MM.1S (cell line): ENCODE measurements around the gene MAD1L1.

Experiments
- DNase-seq: peaks from one replicate; pipeline ENCODE4 v3.0.0-alpha.2; 2015
- H2AFZ ChIP-seq: fragments of 300-600 bp; sonication (generic); 2 replicates; pipeline ENCODE4 v1.6.0; 2016; ENCODE audit warnings: antibody characterized with exemption, low read length
- H3F3A ChIP-seq: fragments of 300-600 bp; sonication (generic); 2 replicates; pipeline ENCODE4 v1.6.1; 2016; ENCODE audit warnings: mild to moderate bottlenecking, antibody characterized with exemption, low read length, moderate library complexity, mixed read lengths; ENCODE audit not compliant: insufficient read depth
- H3K27ac ChIP-seq: fragments of 300-600 bp; sonication (generic); 2 replicates; pipeline ENCODE4 v1.5.1; 2016; ENCODE audit warnings: mild to moderate bottlenecking, low read length
- H3K27me3 ChIP-seq: fragments of 300-600 bp; sonication (generic); replicated peaks from 2 replicates; pipeline ENCODE4 v1.6.0; 2016; ENCODE audit warnings: low read length; ENCODE audit not compliant: insufficient read depth
- H3K36me3 ChIP-seq: fragments of 300-600 bp; sonication (generic); replicated peaks from 2 replicates; pipeline ENCODE4 v1.6.1; 2016; ENCODE audit warnings: mild to moderate bottlenecking, low read length, mixed read lengths; ENCODE audit not compliant: insufficient read depth
- H3K4me1 ChIP-seq: fragments of 300-600 bp; sonication (generic); 2 replicates; pipeline ENCODE4 v1.6.1; 2016; ENCODE audit warnings: low read length, mixed read lengths
- H3K4me2 ChIP-seq: fragments of 300-600 bp; sonication (generic); 2 replicates; pipeline ENCODE4 v1.6.0; 2016; ENCODE audit warnings: low read depth, low read length
- H3K4me3 ChIP-seq: fragments of 300-600 bp; sonication (generic); 2 replicates; pipeline ENCODE4 v1.5.1; 2016; ENCODE audit warnings: low read length, mixed read lengths
- H3K79me2 ChIP-seq: fragments of 300-600 bp; sonication (generic); 2 replicates; pipeline ENCODE4 v1.6.1; 2016; ENCODE audit warnings: mixed run types, low read length, mixed read lengths
- H3K9ac ChIP-seq: fragments of 300-600 bp; sonication (generic); 2 replicates; pipeline ENCODE4 v1.6.1; 2016; ENCODE audit warnings: low read length, mixed read lengths
- H3K9me2 ChIP-seq: fragments of 300-600 bp; sonication (generic); replicated peaks from 2 replicates; pipeline ENCODE4 v1.6.1; 2016; ENCODE audit warnings: mild to moderate bottlenecking, low read length, mixed read lengths; ENCODE audit not compliant: insufficient read depth
- H3K9me3 ChIP-seq: fragments of 300-600 bp; sonication (generic); replicated peaks from 2 replicates; pipeline ENCODE4 v1.6.1; 2016; ENCODE audit warnings: mild to moderate bottlenecking, low read length, mixed read lengths; ENCODE audit not compliant: insufficient read depth
- H4K20me1 ChIP-seq: fragments of 300-600 bp; sonication (generic); 2 replicates; pipeline ENCODE4 v1.6.1; 2016; ENCODE audit warnings: mild to moderate bottlenecking, low read length, moderate library complexity, mixed read lengths; ENCODE audit not compliant: insufficient read depth
- EZH2 ChIP-seq: fragments of 300-600 bp; sonication (generic); optimal IDR thresholded peaks from 2 replicates; pipeline ENCODE3; 2017; ENCODE audit warnings: low read depth, mild to moderate bottlenecking, antibody characterized with exemption, low read length, mixed read lengths
- EZH2phosphoT487 ChIP-seq: fragments of 300-600 bp; sonication (generic); IDR thresholded peaks from 2 replicates; pipeline ENCODE4 v1.6.1; 2018; ENCODE audit warnings: antibody characterized with exemption, low read length
- TF ChIP-seq, protein P1 (sequence below): fragments of 300-600 bp; sonication (generic); IDR thresholded peaks from 2 replicates; pipeline ENCODE4 v1.5.1; 2016; ENCODE audit warnings: antibody characterized with exemption, low read length, mixed read lengths

Gene MAD1L1

DNA sequence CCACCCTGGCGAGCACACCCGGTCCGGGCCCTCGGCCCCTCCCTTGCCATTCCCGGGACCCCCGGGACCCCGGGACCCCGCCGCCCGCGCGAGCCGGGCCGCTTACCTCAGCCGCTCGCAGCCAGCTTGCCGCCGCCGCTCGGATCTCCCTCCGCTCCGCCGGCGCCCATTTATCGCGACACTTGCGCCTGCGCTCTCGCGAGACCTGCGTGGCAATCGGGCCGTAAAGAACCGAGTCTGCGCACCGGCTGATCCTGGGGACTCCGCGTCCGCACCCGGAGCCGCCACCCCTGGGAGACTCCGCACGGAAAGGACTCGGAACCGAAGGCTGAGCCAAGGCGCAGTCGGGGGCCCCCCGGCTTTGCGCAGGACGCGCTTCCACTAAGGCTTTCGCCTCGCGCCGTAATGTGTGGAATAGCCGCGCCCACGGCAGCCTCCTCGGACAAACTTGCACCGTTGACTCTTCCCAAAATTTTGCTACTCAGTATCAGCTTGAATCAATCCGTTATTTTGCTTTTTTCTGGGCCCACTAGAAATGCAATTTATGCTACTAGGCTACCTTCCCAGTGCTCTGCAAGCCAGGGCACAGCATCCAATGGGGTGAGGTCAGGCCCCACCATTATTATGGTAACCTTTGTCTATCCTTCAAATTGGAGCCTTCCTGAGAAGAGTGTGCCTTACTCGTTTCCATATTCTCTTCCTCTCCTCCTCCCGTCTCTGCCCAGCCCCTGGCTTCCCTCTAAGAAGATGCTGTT is at the start of gene MAD1L1:
MAD1L1 (minus strand) TSS at position 180 of the 755 bp plus-strand sequence. CDS start 2,812 bp downstream, outside the sequence.
- Histone ChIP-seq H3K27me3 (no peaks in the 10 kb centered on the region), H3K9me3 (no peaks in the 10 kb centered on the region), H3K4me2 (peak within 1 kb of the TSS; percentile 75), H2AFZ (peak within 1 kb of the TSS; percentile 92), H3F3A (peaks cover 15% of the 10 kb centered on the region), H3K79me2 (peaks cover 38% of the 10 kb centered on the region), H3K27ac (no peak within 1 kb of the TSS), H3K4me1 (0 out of 2 replicates have a peak, but pooled peaks cover 4% of the 10 kb centered on the region), H3K9ac (peak within 1 kb of the TSS; percentile 90), H3K4me3 (peak within 1 kb of the TSS; percentile 80), H3K9me2 (no peaks in the 10 kb centered on the region), H4K20me1 (no peaks in the 10 kb centered on the region), H3K36me3 (no peaks in the 10 kb centered on the region; the same call in none of the 2 replicates)
- TF ChIP-seq, protein P1, sequence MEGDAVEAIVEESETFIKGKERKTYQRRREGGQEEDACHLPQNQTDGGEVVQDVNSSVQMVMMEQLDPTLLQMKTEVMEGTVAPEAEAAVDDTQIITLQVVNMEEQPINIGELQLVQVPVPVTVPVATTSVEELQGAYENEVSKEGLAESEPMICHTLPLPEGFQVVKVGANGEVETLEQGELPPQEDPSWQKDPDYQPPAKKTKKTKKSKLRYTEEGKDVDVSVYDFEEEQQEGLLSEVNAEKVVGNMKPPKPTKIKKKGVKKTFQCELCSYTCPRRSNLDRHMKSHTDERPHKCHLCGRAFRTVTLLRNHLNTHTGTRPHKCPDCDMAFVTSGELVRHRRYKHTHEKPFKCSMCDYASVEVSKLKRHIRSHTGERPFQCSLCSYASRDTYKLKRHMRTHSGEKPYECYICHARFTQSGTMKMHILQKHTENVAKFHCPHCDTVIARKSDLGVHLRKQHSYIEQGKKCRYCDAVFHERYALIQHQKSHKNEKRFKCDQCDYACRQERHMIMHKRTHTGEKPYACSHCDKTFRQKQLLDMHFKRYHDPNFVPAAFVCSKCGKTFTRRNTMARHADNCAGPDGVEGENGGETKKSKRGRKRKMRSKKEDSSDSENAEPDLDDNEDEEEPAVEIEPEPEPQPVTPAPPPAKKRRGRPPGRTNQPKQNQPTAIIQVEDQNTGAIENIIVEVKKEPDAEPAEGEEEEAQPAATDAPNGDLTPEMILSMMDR = no peak
- TF ChIP-seq EZH2 = no peak
- TF ChIP-seq EZH2phosphoT487 = no peak
- DNase-seq = peak; percentile 90

DNA sequence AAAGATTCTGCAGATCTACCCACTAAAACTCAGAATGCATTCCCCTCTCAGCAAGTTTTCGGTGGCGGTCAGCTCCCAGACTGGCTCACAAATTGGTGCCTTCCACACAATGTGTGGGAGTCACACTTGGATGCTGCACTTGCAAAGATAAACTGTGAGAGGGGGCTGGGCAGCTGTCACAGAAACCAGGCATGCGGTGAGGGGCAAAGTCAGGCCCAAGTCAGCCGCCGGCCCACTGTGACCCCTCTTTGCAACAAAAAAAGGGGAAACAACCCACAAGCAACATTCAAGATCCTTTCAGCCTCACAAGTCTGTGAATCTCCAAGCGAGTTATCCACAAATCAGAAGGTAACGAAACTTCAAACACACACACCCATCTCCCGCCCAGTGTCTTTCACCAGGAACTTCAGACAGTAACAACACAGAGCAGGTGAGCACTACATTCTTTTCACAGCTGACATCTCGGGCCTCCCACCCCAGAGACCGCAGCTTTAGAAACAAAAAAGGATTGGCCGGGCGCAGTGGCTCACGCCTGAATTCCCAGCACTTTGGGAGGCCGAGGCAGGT is 49.5 kb upstream of the MAD1L1 start:
- H3K9ac ChIP-seq = no peak overlapping the region
- no peaks in the 10 kb centered on the region for H3K27me3 ChIP-seq
- H2AFZ ChIP-seq = no peak overlapping the region
- no peak overlapping the region for H3K27ac ChIP-seq
- H3K9me3 ChIP-seq = no peaks in the 10 kb centered on the region
- H3K4me2 ChIP-seq = no peak overlapping the region
- no peaks in the 10 kb centered on the region for H3K4me1 ChIP-seq
- no peaks in the 10 kb centered on the region for H3K36me3 ChIP-seq
- no peak for TF ChIP-seq EZH2phosphoT487
- TF ChIP-seq, protein P1 = no peak
- no peak for TF ChIP-seq EZH2
- H3K79me2 ChIP-seq = 0 out of 2 replicates have a peak, but pooled peaks cover 2% of the 10 kb centered on the region
- DNase-seq = no peak
- no peaks in the 10 kb centered on the region for H3F3A ChIP-seq
- H4K20me1 ChIP-seq = no peaks in the 10 kb centered on the region
- H3K4me3 ChIP-seq = no peak overlapping the region
- no peaks in the 10 kb centered on the region for H3K9me2 ChIP-seq

DNA sequence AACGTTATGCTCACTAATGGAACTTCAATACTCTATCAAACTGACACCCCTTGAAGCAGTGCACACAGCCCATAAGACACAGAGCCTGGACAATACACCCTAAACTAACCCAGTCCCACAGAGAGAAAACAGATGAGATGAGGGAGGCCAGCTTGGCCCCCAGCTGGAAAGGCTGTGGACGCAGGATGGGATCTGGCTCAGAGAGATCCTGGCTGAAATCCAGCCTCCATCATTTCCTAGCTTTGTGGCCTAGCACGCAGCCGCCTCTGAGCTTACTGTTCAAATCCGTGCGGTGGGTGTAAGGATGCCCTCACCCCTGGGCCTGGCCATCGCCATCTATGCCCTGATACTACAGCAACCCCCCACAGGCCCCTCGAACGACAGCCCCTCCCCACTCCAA is 48.8 kb upstream of the MAD1L1 start:
- Histone ChIP-seq H3K9ac (no peak overlapping the region), H3K9me3 (no peaks in the 10 kb centered on the region), H4K20me1 (no peaks in the 10 kb centered on the region), H3K79me2 (0 out of 2 replicates have a peak, but pooled peaks cover 2% of the 10 kb centered on the region), H2AFZ (no peak overlapping the region), H3K9me2 (no peaks in the 10 kb centered on the region), H3K4me3 (no peak overlapping the region), H3K27me3 (no peaks in the 10 kb centered on the region), H3K4me2 (no peak overlapping the region), H3K27ac (no peak overlapping the region), H3K36me3 (no peaks in the 10 kb centered on the region), H3F3A (no peaks in the 10 kb centered on the region), H3K4me1 (no peaks in the 10 kb centered on the region)
- no peak for DNase-seq
- TF ChIP-seq EZH2 (no peak), EZH2phosphoT487 (no peak)
- TF ChIP-seq, protein P1 = no peak
